HepG2 (cell line): ENCODE measurements around the gene NRL. TPM values are rescaled to one million over a fixed set of nuclear protein-coding genes. Genes with fewer than 3 reads are reported as not detected.

Source experiments
- FOXK2 ChIP-seq: fragments of 450-650 bp; IDR thresholded peaks from 2 replicates; pipeline ENCODE4 v1.6.1; 2016
- HES4 ChIP-seq: sonication (generic); formaldehyde crosslinking; IDR thresholded peaks from 2 replicates; pipeline ENCODE4 v1.9.0; 2021; ENCODE audit warnings: mild to moderate bottlenecking, missing genetic modification reagents, borderline replicate concordance
- HNRNPL ChIP-seq: fragments of 200-400 bp; formaldehyde crosslinking; IDR thresholded peaks from 2 replicates; pipeline ENCODE4 v1.6.1; 2017; ENCODE audit warnings: mild to moderate bottlenecking, low read depth, low read length
- HNRNPLL ChIP-seq: fragments of 200-400 bp; formaldehyde crosslinking; IDR thresholded peaks from 2 replicates; pipeline ENCODE4 v1.6.1; 2017; ENCODE audit warnings: mild to moderate bottlenecking, low read depth, low read length; ENCODE audit not compliant: poor library complexity, severe bottlenecking
- IRF1 ChIP-seq: sonication (generic); formaldehyde crosslinking; IDR thresholded peaks from 2 replicates; pipeline ENCODE4 v1.4.0; 2020; ENCODE audit warnings: low read depth, mild to moderate bottlenecking, missing genetic modification reagents
- IRF2 ChIP-seq: IDR thresholded peaks from 2 replicates; pipeline ENCODE4 v1.6.1; 2018; ENCODE audit warnings: missing genetic modification reagents, missing compliant biosample characterization
- MED13 ChIP-seq: sonication (generic); formaldehyde crosslinking; IDR thresholded peaks from 2 replicates; pipeline ENCODE4 v1.5.0; 2020; ENCODE audit warnings: missing genetic modification reagents
- MTERF4 ChIP-seq: sonication (generic); formaldehyde crosslinking; IDR thresholded peaks from 2 replicates; pipeline ENCODE4 v1.8.0; 2023; ENCODE audit warnings: mild to moderate bottlenecking, missing genetic modification reagents
- POGK ChIP-seq: sonication (generic); formaldehyde crosslinking; conservative IDR thresholded peaks from 2 replicates; pipeline ENCODE4 v1.8.0; 2022; ENCODE audit warnings: mild to moderate bottlenecking, moderate library complexity, missing genetic modification reagents
- YEATS4 ChIP-seq: sonication (generic); formaldehyde crosslinking; IDR thresholded peaks from 2 replicates; pipeline ENCODE4 v1.4.0; 2020; ENCODE audit warnings: missing genetic modification reagents, borderline replicate concordance
- ZFP37 ChIP-seq: sonication (generic); formaldehyde crosslinking; IDR thresholded peaks from 2 replicates; pipeline ENCODE4 v1.4.0; 2020; ENCODE audit warnings: missing genetic modification reagents, borderline replicate concordance
- ZHX2 ChIP-seq, 2 experiments: sonication (generic) in 1 of 2; formaldehyde crosslinking in 1 of 2; IDR thresholded peaks; 2 replicates each; pipeline versions ENCODE4 v1.6.1 to v1.9.0; 2014 to 2022; ENCODE audit warnings: antibody characterized with exemption in 1 of 2, borderline replicate concordance in 1 of 2, inconsistent platforms in 1 of 2, low read depth in 1 of 2, missing genetic modification reagents in 1 of 2
- ZNF616 ChIP-seq: sonication (generic); formaldehyde crosslinking; IDR thresholded peaks from 2 replicates; pipeline ENCODE4 v1.5.0; 2020; ENCODE audit warnings: low read depth, mild to moderate bottlenecking, missing genetic modification reagents
- ZNF687 ChIP-seq: sonication (generic); formaldehyde crosslinking; IDR thresholded peaks from 2 replicates; pipeline ENCODE4 v1.5.1; 2020; ENCODE audit warnings: mild to moderate bottlenecking, missing genetic modification reagents, moderate library complexity
- polyA plus RNA-seq, 8 experiments: library from polyadenylated mRNA; depleted of rRNA in 3 of 8; stranded (reverse) in 7 of 8; unstranded in 1 of 8; fragments of >200 nt; fragmentation: Illumina TruSeq in 4 of 8; extraction: Trizol in 4 of 8; gene quantifications; 2 replicates each; pipeline versions ENCODE4 v1.2.1 to v1.2.3, GENCODE V29; 2011 to 2016; ENCODE audit warnings: low read depth in 4 of 8, missing spikeins in 1 of 8, mixed read lengths in 1 of 8; ENCODE audit not compliant: insufficient read depth in 1 of 8
- total RNA-seq, 5 experiments: library from RNA; depleted of rRNA; stranded (reverse); fragments of >200 nt; fragmentation: Illumina TruSeq; extraction: Trizol; gene quantifications; 2 replicates each; pipeline ENCODE4 v1.2.3, GENCODE V29; 2016; ENCODE audit warnings: low read depth in 1 of 5

NRL gene
- total and polyA plus RNA-seq, 2 of the 13 experiments (the other 11 are each of a cell fraction or from before 2014, with no cell fraction given), result 2.5 to 4.7 TPM

GRCh38 chr14:24146453-24146977 is 31.8 kb upstream of the NRL start, which contains the start of gene PSME2 (continued):
- TF ChIP-seq POGK (CRISPR knock-in tag), result peak; percentile 62
- no peak for TF ChIP-seq FOXK2
- 0 out of 2 replicates have a peak, but pooled peaks have one; percentile 87 for TF ChIP-seq ZNF616 (CRISPR knock-in tag)
- no peak for TF ChIP-seq HES4 (CRISPR knock-in tag)
- TF ChIP-seq MTERF4 (CRISPR knock-in tag), result no peak
- peak; percentile 97; the same call in 1 of the 2 replicates for TF ChIP-seq ZFP37 (CRISPR knock-in tag)
- TF ChIP-seq IRF2, result peak; percentile 99
- peak; percentile 2; the same call in 1 of the 2 replicates for TF ChIP-seq ZHX2 (IDR thresholded peaks at IDR 0.05; ENCODE audit: low read depth)
- TF ChIP-seq ZHX2 (CRISPR knock-in tag; IDR thresholded peaks at IDR 0.05; ENCODE audit: borderline replicate concordance), result no peak
- TF ChIP-seq HNRNPL, result peak; percentile 80; the same call in 1 of the 2 replicates
- peak; percentile 69; the same call in 1 of the 2 replicates for TF ChIP-seq MED13 (CRISPR knock-in tag)
- peak; percentile 83 for TF ChIP-seq ZNF687
- peak; percentile 84 for TF ChIP-seq IRF1 (CRISPR knock-in tag)
- peak; percentile 87 for TF ChIP-seq HNRNPLL
- TF ChIP-seq YEATS4 (CRISPR knock-in tag), result no peak; the same call in 1 of the 2 replicates
